Renal cortical epithelial cell (primary cell): ENCODE data around the gene IFNE. TPM values are rescaled to one million over a fixed set of nuclear protein-coding genes. Genes with fewer than 3 reads are reported as not detected.
"Not testable (repeated sequence)": the region's sequence is repeated elsewhere in the genome, so short reads cannot be mapped to it uniquely, and the experiment has no call there.

Experiments
- DNase-seq: peaks from one replicate; pipeline ENCODE4 v3.0.0-alpha.2; 2011; ENCODE audit warnings: low read depth
- total RNA-seq: library from RNA; depleted of rRNA; stranded (reverse); fragments of >200 nt; gene quantifications from 2 replicates; pipeline ENCODE4 v1.2.3, GENCODE V29; 2014

Gene IFNE
- total RNA-seq, 1 donor from 2014 or later: 9.5 TPM

- DNase-seq: no peak
Measured at GRCh38 chr9:21499912-21500311, 17.8 kb upstream of the IFNE start.

- DNase-seq: no peak
Measured at GRCh38 chr9:21491756-21492155, 9.6 kb upstream of the IFNE start.

GRCh38 chr9:21481470-21482056, 550 bp downstream of the IFNE start:
- DNase-seq: no peak

GRCh38 chr9:21479152-21479702, 2.9 kb downstream of the IFNE start:
- DNase-seq: no peak

- DNase-seq: no peak
Measured at GRCh38 chr9:21477466-21477865, 4.6 kb downstream of the IFNE start.

GRCh38 chr9:21473236-21473635, 8.9 kb downstream of the IFNE start:
- no peak for DNase-seq

- DNase-seq: no peak
Measured at GRCh38 chr9:21470126-21470525, 12.0 kb downstream of the IFNE start.

- peak; percentile 76 for DNase-seq
Measured at GRCh38 chr9:21465859-21466518, 16.1 kb downstream of the IFNE start.

- no peak for DNase-seq
Measured at GRCh38 chr9:21465138-21465537, 17.0 kb downstream of the IFNE start.

- no peak for DNase-seq
Measured at GRCh38 chr9:21461377-21461776, 20.7 kb downstream of the IFNE start.

- DNase-seq: peak; percentile 31
Measured at GRCh38 chr9:21455320-21455719, 26.8 kb downstream of the IFNE start.

GRCh38 chr9:21454149-21454548, 28.0 kb downstream of the IFNE start:
- peak; percentile 66 for DNase-seq

- peak; percentile 79 for DNase-seq
Measured at GRCh38 chr9:21452681-21453080, 29.4 kb downstream of the IFNE start.

- no peak for DNase-seq
Measured at GRCh38 chr9:21450733-21451394, 31.2 kb downstream of the IFNE start.

GRCh38 chr9:21449312-21449711, 32.8 kb downstream of the IFNE start:
- not testable (repeated sequence) for DNase-seq

- DNase-seq: no peak
Measured at GRCh38 chr9:21443849-21444625, 38.1 kb downstream of the IFNE start.

GRCh38 chr9:21440139-21440538, 42.0 kb downstream of the IFNE start, which contains the start of gene IFNA1:
Gene IFNA1, plus strand, starts transcription at chr9:21440439. Its CDS starts 69 bp downstream, at chr9:21440508.
- no peak for DNase-seq

GRCh38 chr9:21435015-21435383, 47.1 kb downstream of the IFNE start:
- DNase-seq: not testable (repeated sequence)

GRCh38 chr9:21434202-21435014, 47.7 kb downstream of the IFNE start:
- DNase-seq: peak; percentile 46

- DNase-seq: no peak
Measured at GRCh38 chr9:21432672-21433425, 49.3 kb downstream of the IFNE start.
